GM21619 (cell line): ENCODE data around the gene TPGS2.

Source experiments
- ATAC-seq: cut with Tn5 transposase; IDR thresholded peaks from one replicate; pipeline ENCODE4 v1.9.1; 2021; ENCODE audit not compliant: unreplicated experiment

The TPGS2 gene

GRCh38 chr18:36745219-36745975 is 83.4 kb downstream of the TPGS2 start:
- ATAC-seq = no peak

- ATAC-seq = no peak
Measured at GRCh38 chr18:36744261-36744876, 84.4 kb downstream of the TPGS2 start.
